GM18861 (cell line): ENCODE results near the gene UBE2L3.

ENCODE experiments used
- ATAC-seq: cut with Tn5 transposase; IDR thresholded peaks from one replicate; pipeline ENCODE4 v1.9.1; 2021; ENCODE audit not compliant: unreplicated experiment

Gene UBE2L3

GRCh38 chr22:21669026-21669425, 101.5 kb downstream of the UBE2L3 start:
- no peak for ATAC-seq

DNA sequence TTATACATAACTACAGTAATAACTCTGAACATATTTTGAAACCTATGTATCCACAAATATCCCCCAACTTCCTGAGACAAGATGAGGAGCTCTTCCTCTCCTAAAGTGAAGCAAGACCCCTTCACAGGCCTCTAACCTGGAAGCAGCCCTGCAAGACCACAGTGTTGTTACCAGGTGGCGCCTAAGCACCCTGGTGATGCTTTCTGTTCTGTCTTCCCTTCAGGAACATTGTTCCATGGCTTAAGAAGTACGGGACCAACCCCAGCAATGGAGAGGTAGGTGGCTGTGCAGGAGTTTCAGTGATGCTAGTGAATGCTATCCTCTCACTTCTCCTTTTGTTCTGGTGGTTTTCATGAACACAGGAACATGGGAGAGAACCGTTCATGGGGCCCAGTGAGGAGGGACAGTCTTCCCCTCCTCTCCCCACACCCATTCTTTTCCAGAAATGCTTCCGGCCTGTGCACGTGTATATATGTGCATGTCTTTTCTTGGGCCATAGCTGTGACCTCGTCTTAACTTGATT, 104.7 kb downstream of the UBE2L3 start:
- no peak for ATAC-seq
